ENCODE data around the gene MUC12.

The MUC12 gene

GRCh38 chr7:101066141-101066832 is 96.9 kb downstream of the MUC12 start:
- peak overlapping the region; percentile 33 for H3K9ac ChIP-seq (ENCODE audit: insufficient read length, low read depth)
- no peaks in the 10 kb centered on the region for H3K36me3 ChIP-seq (ENCODE audit: insufficient read depth, insufficient read length, low read length)
- no peak overlapping the region for H3K4me3 ChIP-seq (ENCODE audit: insufficient read length, low read depth)
- H3K9me3 ChIP-seq (ENCODE audit: insufficient read depth, low read length), result no peaks in the 10 kb centered on the region
- TF ChIP-seq SUZ12 (IDR thresholded peaks at IDR 0.05; ENCODE audit: extremely low read depth, insufficient read depth, insufficient read length) (no peak), YY1 (IDR thresholded peaks at IDR 0.05; ENCODE audit: insufficient read depth, insufficient read length) (no peak), ZNF274 (IDR thresholded peaks at IDR 0.05; ENCODE audit: low read depth, low read length) (no peak)
- peaks cover 13% of the 10 kb centered on the region for H3K4me1 ChIP-seq (ENCODE audit: insufficient read depth, insufficient read length)
- H3K27me3 ChIP-seq (ENCODE audit: insufficient read depth, insufficient read length), result no peaks in the 10 kb centered on the region
- DNase-seq (ENCODE audit: low read depth, low spot score), result no peak

GRCh38 chr7:101066833-101067177 is 97.4 kb downstream of the MUC12 start:
- peak overlapping the region; percentile 33 for H3K9ac ChIP-seq (ENCODE audit: insufficient read length, low read depth)
- H3K4me3 ChIP-seq (ENCODE audit: insufficient read length, low read depth), result no peak overlapping the region
- H3K9me3 ChIP-seq (ENCODE audit: insufficient read depth, low read length), result no peaks in the 10 kb centered on the region
- peaks cover 13% of the 10 kb centered on the region for H3K4me1 ChIP-seq (ENCODE audit: insufficient read depth, insufficient read length)
- TF ChIP-seq SUZ12 (IDR thresholded peaks at IDR 0.05; ENCODE audit: extremely low read depth, insufficient read depth, insufficient read length), result no peak
- TF ChIP-seq ZNF274 (IDR thresholded peaks at IDR 0.05; ENCODE audit: low read depth, low read length), result no peak
- TF ChIP-seq YY1 (IDR thresholded peaks at IDR 0.05; ENCODE audit: insufficient read depth, insufficient read length), result no peak
- no peaks in the 10 kb centered on the region for H3K36me3 ChIP-seq (ENCODE audit: insufficient read depth, insufficient read length, low read length)
- no peaks in the 10 kb centered on the region for H3K27me3 ChIP-seq (ENCODE audit: insufficient read depth, insufficient read length)
- DNase-seq (ENCODE audit: low read depth, low spot score), result no peak

GRCh38 chr7:101068401-101068800 is 99.0 kb downstream of the MUC12 start:
- H3K4me3 ChIP-seq (ENCODE audit: insufficient read length, low read depth), result no peak overlapping the region

More at GRCh38 chr7:101068401-101068800, 99.0 kb downstream of the MUC12 start:
- Histone ChIP-seq H3K9me3 (ENCODE audit: insufficient read depth, low read length) (no peaks in the 10 kb centered on the region), H3K36me3 (ENCODE audit: insufficient read depth, insufficient read length, low read length) (no peaks in the 10 kb centered on the region), H3K27me3 (ENCODE audit: insufficient read depth, insufficient read length) (no peaks in the 10 kb centered on the region), H3K4me1 (ENCODE audit: insufficient read depth, insufficient read length) (peaks cover 13% of the 10 kb centered on the region), H3K9ac (ENCODE audit: insufficient read length, low read depth) (no peak overlapping the region)
- no peak for TF ChIP-seq YY1 (IDR thresholded peaks at IDR 0.05; ENCODE audit: insufficient read depth, insufficient read length)
- no peak for TF ChIP-seq ZNF274 (IDR thresholded peaks at IDR 0.05; ENCODE audit: low read depth, low read length)
- TF ChIP-seq SUZ12 (IDR thresholded peaks at IDR 0.05; ENCODE audit: extremely low read depth, insufficient read depth, insufficient read length), result no peak
- no peak for DNase-seq (ENCODE audit: low read depth, low spot score)
